Esophagus squamous epithelium (tissue), 4 donors: ENCODE results near the gene THYN1.

ENCODE experiments used
- POLR2A ChIP-seq, 4 donors: fragments of 450-650 bp; IDR thresholded peaks; one replicate each; pipeline ENCODE4 v1.6.1; 2017; ENCODE audit warnings: antibody characterized with exemption in 4 of 4, mild to moderate bottlenecking in 4 of 4, moderate library complexity in 3 of 4
- TF ChIP-seq, protein P1 (sequence below), 6 experiments: fragments of 450-650 bp in 4 of 6; fragments of 200-600 bp in 2 of 6; sonication (generic) in 2 of 6; IDR thresholded peaks; one replicate each; pipeline ENCODE4 v1.5.1; 2016 to 2019; ENCODE audit warnings: antibody characterized with exemption in 6 of 6, mild to moderate bottlenecking in 4 of 6, moderate library complexity in 4 of 6

DNA sequence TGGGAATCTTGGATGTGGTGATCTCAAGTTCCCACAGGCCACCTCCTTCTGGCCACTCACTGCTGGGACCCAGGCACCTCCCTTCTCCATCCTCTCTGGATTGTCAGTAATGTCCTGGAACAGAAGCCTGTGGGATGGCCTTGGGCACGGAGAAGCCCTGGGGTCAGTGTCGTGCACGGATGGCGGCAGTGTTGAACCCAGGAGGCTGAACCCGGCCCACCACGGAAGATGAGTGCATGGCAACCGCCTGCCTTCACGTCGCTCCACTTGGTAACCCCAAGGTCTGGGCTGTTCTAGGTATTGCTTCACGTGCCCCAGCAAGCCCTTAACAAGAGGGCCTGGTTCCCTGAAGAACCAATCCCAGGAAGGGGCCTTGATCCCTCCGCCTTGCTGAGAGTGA lies 7.1 kb downstream of the THYN1 start:
- TF ChIP-seq, protein P1, sequence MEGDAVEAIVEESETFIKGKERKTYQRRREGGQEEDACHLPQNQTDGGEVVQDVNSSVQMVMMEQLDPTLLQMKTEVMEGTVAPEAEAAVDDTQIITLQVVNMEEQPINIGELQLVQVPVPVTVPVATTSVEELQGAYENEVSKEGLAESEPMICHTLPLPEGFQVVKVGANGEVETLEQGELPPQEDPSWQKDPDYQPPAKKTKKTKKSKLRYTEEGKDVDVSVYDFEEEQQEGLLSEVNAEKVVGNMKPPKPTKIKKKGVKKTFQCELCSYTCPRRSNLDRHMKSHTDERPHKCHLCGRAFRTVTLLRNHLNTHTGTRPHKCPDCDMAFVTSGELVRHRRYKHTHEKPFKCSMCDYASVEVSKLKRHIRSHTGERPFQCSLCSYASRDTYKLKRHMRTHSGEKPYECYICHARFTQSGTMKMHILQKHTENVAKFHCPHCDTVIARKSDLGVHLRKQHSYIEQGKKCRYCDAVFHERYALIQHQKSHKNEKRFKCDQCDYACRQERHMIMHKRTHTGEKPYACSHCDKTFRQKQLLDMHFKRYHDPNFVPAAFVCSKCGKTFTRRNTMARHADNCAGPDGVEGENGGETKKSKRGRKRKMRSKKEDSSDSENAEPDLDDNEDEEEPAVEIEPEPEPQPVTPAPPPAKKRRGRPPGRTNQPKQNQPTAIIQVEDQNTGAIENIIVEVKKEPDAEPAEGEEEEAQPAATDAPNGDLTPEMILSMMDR (IDR thresholded peaks at IDR 0.05) = no peak
- TF ChIP-seq POLR2A (IDR thresholded peaks at IDR 0.05) = no peak
